T-helper 2 cell treated with Interferon-gamma antibody and Interleukin-4, amounts not matched to agents 5 μg/mL and 100 μg/mL, for 36 hours (primary cell): ENCODE results near the gene TNFAIP3.

Source experiments
- DNase-seq: peaks from one replicate; pipeline ENCODE4 v3.0.0; 2021; ENCODE audit warnings: low spot score
- H3K27ac Mint-ChIP-seq: one replicate; pipeline ENCODE4 v1.8.0; 2021; ENCODE audit warnings: mild to moderate bottlenecking, mixed read lengths
- H3K27me3 Mint-ChIP-seq: one replicate; pipeline ENCODE4 v1.8.0; 2021; ENCODE audit warnings: low read depth, mixed read lengths
- H3K36me3 Mint-ChIP-seq: one replicate; pipeline ENCODE4 v1.8.0; 2021; ENCODE audit warnings: low read depth, mixed read lengths
- H3K4me1 Mint-ChIP-seq: one replicate; pipeline ENCODE4 v1.8.0; 2021; ENCODE audit warnings: low read depth, mixed read lengths
- H3K4me3 Mint-ChIP-seq: one replicate; pipeline ENCODE4 v1.8.0; 2022; ENCODE audit warnings: mild to moderate bottlenecking, moderate library complexity, mixed read lengths
- H3K9me3 Mint-ChIP-seq: one replicate; pipeline ENCODE4 v1.8.0; 2021; ENCODE audit warnings: mixed read lengths

TNFAIP3 gene

GRCh38 chr6:137849181-137849980 lies 17.7 kb upstream of the TNFAIP3 start:
- DNase-seq, result peak; percentile 69
- Mint-ChIP-seq H3K4me3 (no peak overlapping the region), H3K27ac (no peak overlapping the region), H3K36me3 (no peaks in the 10 kb centered on the region), H3K9me3 (no peaks in the 10 kb centered on the region), H3K27me3 (no peaks in the 10 kb centered on the region), H3K4me1 (peaks cover 6% of the 10 kb centered on the region)

- no peaks in the 10 kb centered on the region for H3K9me3 Mint-ChIP-seq
- DNase-seq, result no peak
- no peaks in the 10 kb centered on the region for H3K27me3 Mint-ChIP-seq
- no peak overlapping the region for H3K27ac Mint-ChIP-seq
- H3K4me1 Mint-ChIP-seq, result peaks cover 6% of the 10 kb centered on the region
- H3K4me3 Mint-ChIP-seq, result no peak overlapping the region
- no peaks in the 10 kb centered on the region for H3K36me3 Mint-ChIP-seq
Measured at GRCh38 chr6:137849981-137850714, 16.9 kb upstream of the TNFAIP3 start.

GRCh38 chr6:137850816-137851602 lies 16.1 kb upstream of the TNFAIP3 start:
- H3K36me3 Mint-ChIP-seq, result peaks cover 3% of the 10 kb centered on the region
- no peak overlapping the region for H3K4me3 Mint-ChIP-seq
- DNase-seq, result no peak
- H3K9me3 Mint-ChIP-seq, result peaks cover 5% of the 10 kb centered on the region
- peaks cover 6% of the 10 kb centered on the region for H3K4me1 Mint-ChIP-seq
- H3K27me3 Mint-ChIP-seq, result no peaks in the 10 kb centered on the region
- H3K27ac Mint-ChIP-seq, result no peak overlapping the region

- Mint-ChIP-seq H3K27me3 (no peaks in the 10 kb centered on the region), H3K4me3 (no peak overlapping the region), H3K4me1 (peaks cover 6% of the 10 kb centered on the region), H3K9me3 (peaks cover 8% of the 10 kb centered on the region), H3K36me3 (peaks cover 3% of the 10 kb centered on the region), H3K27ac (no peak overlapping the region)
- DNase-seq, result no peak
Measured at GRCh38 chr6:137851669-137852068, 15.4 kb upstream of the TNFAIP3 start.

GRCh38 chr6:137852346-137852745 lies 14.7 kb upstream of the TNFAIP3 start:
- Mint-ChIP-seq H3K36me3 (peaks cover 3% of the 10 kb centered on the region), H3K27me3 (no peaks in the 10 kb centered on the region), H3K4me1 (peaks cover 6% of the 10 kb centered on the region), H3K27ac (no peak overlapping the region), H3K4me3 (no peak overlapping the region), H3K9me3 (peaks cover 8% of the 10 kb centered on the region)
- no peak for DNase-seq

- Mint-ChIP-seq H3K27me3 (no peaks in the 10 kb centered on the region), H3K4me3 (no peak overlapping the region), H3K36me3 (peaks cover 7% of the 10 kb centered on the region), H3K27ac (no peak overlapping the region), H3K9me3 (peaks cover 8% of the 10 kb centered on the region), H3K4me1 (peaks cover 6% of the 10 kb centered on the region)
- DNase-seq, result no peak
Measured at GRCh38 chr6:137852811-137853210, 14.2 kb upstream of the TNFAIP3 start.

- peaks cover 6% of the 10 kb centered on the region for H3K4me1 Mint-ChIP-seq
- peaks cover 10% of the 10 kb centered on the region for H3K36me3 Mint-ChIP-seq
- no peak overlapping the region for H3K27ac Mint-ChIP-seq
- H3K9me3 Mint-ChIP-seq, result peaks cover 8% of the 10 kb centered on the region
- no peak overlapping the region for H3K4me3 Mint-ChIP-seq
- H3K27me3 Mint-ChIP-seq, result no peaks in the 10 kb centered on the region
- DNase-seq, result no peak
Measured at GRCh38 chr6:137853569-137854213, 13.4 kb upstream of the TNFAIP3 start.

- peaks cover 8% of the 10 kb centered on the region for H3K9me3 Mint-ChIP-seq
- no peak for DNase-seq
- peaks cover 7% of the 10 kb centered on the region for H3K4me1 Mint-ChIP-seq
Measured at GRCh38 chr6:137856138-137856898, 10.7 kb upstream of the TNFAIP3 start.

GRCh38 chr6:137859025-137859424 lies 8.0 kb upstream of the TNFAIP3 start:
- Mint-ChIP-seq H3K9me3 (peaks cover 8% of the 10 kb centered on the region), H3K4me1 (peaks cover 5% of the 10 kb centered on the region), H3K27ac (no peak overlapping the region), H3K36me3 (peaks cover 10% of the 10 kb centered on the region), H3K4me3 (no peak overlapping the region), H3K27me3 (no peaks in the 10 kb centered on the region)
- DNase-seq, result no peak

More at GRCh38 chr6:137856138-137856898, 10.7 kb upstream of the TNFAIP3 start:
- no peak overlapping the region for H3K27ac Mint-ChIP-seq
- H3K27me3 Mint-ChIP-seq, result no peaks in the 10 kb centered on the region
- peaks cover 10% of the 10 kb centered on the region for H3K36me3 Mint-ChIP-seq
- H3K4me3 Mint-ChIP-seq, result no peak overlapping the region

GRCh38 chr6:137860394-137861005 lies 6.6 kb upstream of the TNFAIP3 start:
- Mint-ChIP-seq H3K27ac (no peak overlapping the region), H3K9me3 (peaks cover 6% of the 10 kb centered on the region), H3K4me1 (peaks cover 10% of the 10 kb centered on the region), H3K4me3 (no peak overlapping the region), H3K36me3 (peaks cover 12% of the 10 kb centered on the region), H3K27me3 (no peaks in the 10 kb centered on the region)
- no peak for DNase-seq

GRCh38 chr6:137861550-137862337 lies 5.3 kb upstream of the TNFAIP3 start:
- H3K27ac Mint-ChIP-seq, result no peak overlapping the region
- H3K36me3 Mint-ChIP-seq, result peaks cover 10% of the 10 kb centered on the region
- no peak for DNase-seq
- no peaks in the 10 kb centered on the region for H3K27me3 Mint-ChIP-seq
- H3K4me3 Mint-ChIP-seq, result no peak overlapping the region
- H3K4me1 Mint-ChIP-seq, result peaks cover 19% of the 10 kb centered on the region
- no peaks in the 10 kb centered on the region for H3K9me3 Mint-ChIP-seq

- Mint-ChIP-seq H3K4me3 (no peak overlapping the region), H3K27ac (no peak overlapping the region), H3K4me1 (peaks cover 19% of the 10 kb centered on the region), H3K27me3 (no peaks in the 10 kb centered on the region), H3K36me3 (peaks cover 8% of the 10 kb centered on the region), H3K9me3 (no peaks in the 10 kb centered on the region)
- no peak for DNase-seq
Measured at GRCh38 chr6:137862419-137863090, 4.5 kb upstream of the TNFAIP3 start.
